NT2/D1 (cell line): ENCODE measurements around the gene ALDH9A1.

ENCODE experiments used
- SUZ12 ChIP-seq: IDR thresholded peaks from 2 replicates; pipeline ENCODE4 v1.6.1; 2011; ENCODE audit not compliant: insufficient read length, insufficient read depth; ENCODE audit errors: extremely low read depth
- YY1 ChIP-seq: IDR thresholded peaks from 2 replicates; pipeline ENCODE4 v1.6.1; 2011; ENCODE audit not compliant: insufficient read length, insufficient read depth
- ZNF274 ChIP-seq: IDR thresholded peaks from 2 replicates; pipeline ENCODE4 v1.6.1; 2011; ENCODE audit warnings: mild to moderate bottlenecking, low read depth, low read length

DNA sequence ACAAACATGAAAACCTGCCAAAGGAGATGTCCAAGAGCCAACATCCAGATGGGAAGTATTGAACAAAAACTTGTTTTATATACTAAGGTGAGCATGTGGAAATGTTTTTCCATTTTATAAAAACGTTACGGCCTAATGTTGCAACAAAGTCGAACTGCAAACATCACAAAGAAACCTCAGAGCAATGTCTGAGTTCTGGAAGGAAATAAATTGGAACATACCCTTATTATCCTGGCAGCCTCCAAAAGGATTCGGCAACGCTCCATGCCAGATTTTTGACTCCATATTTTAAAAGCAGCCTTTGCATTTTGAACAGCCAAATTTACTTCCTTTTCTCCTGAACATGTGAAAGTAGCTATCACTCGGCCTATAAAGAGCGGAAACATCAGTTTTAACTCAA lies 3.3 kb downstream of the ALDH9A1 start:
- TF ChIP-seq ZNF274 = no peak
- no peak for TF ChIP-seq SUZ12
- TF ChIP-seq YY1 = no peak
